ENCODE measurements around the gene BMP5.
"Not testable (repeated sequence)": the region's sequence is repeated elsewhere in the genome, so short reads cannot be mapped to it uniquely, and the experiment has no call there.

The BMP5 gene

GRCh38 chr6:55875400-55875799, at the start of gene BMP5:
BMP5 (minus strand) TSS chr6:55875590; CDS start chr6:55874865, 725 bp downstream.
- DNase-seq (ENCODE audit: low spot score): peak; percentile 64

DNA sequence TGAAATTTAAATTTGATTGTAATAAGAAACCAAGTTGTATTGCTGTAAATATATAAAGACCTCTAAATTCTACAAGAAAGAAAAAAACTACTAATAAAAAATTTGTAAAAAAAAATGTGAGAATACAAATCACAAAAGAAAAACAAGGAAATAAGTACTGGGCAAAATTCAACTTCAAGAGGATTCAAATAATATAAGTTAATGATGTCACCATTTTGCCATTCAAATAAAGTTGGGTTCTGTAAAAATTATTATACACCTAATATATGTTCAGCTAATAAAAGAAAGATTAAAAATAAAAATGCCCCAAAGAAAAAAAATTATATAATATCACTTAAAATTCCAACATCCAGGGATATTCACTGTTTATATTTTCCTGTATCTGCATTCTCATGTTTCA, 47.0 kb upstream of the BMP5 start:
- no peak for DNase-seq (ENCODE audit: low spot score)

- no peak for DNase-seq (ENCODE audit: low spot score)
These were observed 44.4 kb upstream of the BMP5 start for GRCh38 chr6:55919716-55920308.

GRCh38 chr6:55918639-55919038, 43.2 kb upstream of the BMP5 start:
- DNase-seq (ENCODE audit: low spot score): no peak

DNA sequence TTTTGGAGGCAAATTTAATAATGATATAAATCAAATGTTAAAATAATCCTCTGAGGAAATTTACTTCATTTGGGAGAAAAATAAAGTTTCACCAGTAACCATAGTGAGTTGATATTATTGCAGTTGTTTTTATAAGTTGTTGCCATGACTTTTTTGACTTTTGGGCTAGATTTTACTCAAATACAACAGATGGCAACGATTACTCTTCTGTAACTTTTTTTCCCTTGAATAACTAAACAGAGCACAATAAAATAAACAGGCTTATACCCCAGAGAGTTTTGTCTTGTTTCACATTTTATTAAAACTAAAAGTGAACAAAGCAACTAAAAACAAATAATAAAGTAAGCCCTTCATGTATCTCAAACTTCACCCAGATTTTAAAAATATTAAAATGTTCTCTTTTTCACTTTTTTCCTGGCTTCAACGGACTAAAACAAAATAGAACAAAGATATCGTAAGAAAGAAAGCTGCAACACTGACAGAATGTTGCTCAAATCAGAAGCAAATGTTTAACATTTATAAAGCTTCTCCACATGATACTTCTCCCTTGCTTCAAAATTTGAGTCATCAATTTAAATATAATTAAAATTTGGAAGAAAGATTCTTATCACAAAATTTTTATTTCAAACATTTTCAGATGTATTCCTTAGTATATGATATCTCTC, 42.5 kb upstream of the BMP5 start:
- no peak for DNase-seq (ENCODE audit: low spot score)

DNA sequence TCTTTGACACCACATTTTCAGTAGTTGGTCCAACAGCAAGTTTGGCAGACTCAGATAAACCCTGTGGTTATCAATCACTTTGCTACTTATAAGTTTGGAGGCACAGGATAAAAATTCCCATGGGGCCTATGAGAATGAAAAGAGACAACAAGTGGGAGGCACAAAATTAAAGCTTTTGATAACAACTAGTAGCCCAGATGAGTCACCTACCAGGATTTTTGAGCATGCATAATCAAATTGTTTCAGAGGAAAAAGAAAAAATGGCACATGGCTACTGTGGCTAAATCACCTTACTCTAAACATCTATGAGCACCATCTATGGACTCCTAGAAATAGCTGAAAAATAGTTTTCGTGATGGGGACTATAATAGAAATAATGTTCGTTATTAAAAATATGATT, 40.8 kb upstream of the BMP5 start:
- no peak for DNase-seq (ENCODE audit: low spot score)

- no peak for DNase-seq (ENCODE audit: low spot score)
These were observed 38.1 kb upstream of the BMP5 start for GRCh38 chr6:55913228-55914195.

DNA sequence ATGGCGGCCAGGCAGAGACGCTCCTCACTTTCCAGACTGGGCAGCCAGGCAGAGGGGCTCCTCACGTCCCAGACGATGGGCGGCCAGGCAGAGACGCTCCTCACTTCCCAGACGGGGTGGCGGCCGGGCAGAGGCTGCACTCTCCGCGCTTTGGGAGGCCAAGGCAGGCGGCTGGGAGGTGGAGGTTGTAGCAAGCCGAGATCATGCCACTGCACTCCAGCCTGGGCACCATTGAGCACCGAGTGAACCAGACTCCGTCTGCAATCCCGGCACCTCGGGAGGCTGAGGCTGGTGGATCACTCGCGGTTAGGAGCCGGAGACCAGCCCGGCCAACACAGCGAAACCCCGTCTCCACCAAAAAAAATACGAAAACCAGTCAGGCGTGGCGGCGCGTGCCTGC, 35.1 kb upstream of the BMP5 start:
- not testable (repeated sequence) for DNase-seq (ENCODE audit: low spot score)

GRCh38 chr6:55909911-55910310, 34.5 kb upstream of the BMP5 start:
- not testable (repeated sequence) for DNase-seq (ENCODE audit: low spot score)

- no peak for DNase-seq (ENCODE audit: low spot score)
These were observed 27.4 kb upstream of the BMP5 start for GRCh38 chr6:55902796-55903195.

- DNase-seq (ENCODE audit: low spot score): no peak
These were observed 26.4 kb upstream of the BMP5 start for GRCh38 chr6:55901765-55902270.

GRCh38 chr6:55898342-55898741, 23.0 kb upstream of the BMP5 start:
- no peak for DNase-seq (ENCODE audit: low spot score)

DNA sequence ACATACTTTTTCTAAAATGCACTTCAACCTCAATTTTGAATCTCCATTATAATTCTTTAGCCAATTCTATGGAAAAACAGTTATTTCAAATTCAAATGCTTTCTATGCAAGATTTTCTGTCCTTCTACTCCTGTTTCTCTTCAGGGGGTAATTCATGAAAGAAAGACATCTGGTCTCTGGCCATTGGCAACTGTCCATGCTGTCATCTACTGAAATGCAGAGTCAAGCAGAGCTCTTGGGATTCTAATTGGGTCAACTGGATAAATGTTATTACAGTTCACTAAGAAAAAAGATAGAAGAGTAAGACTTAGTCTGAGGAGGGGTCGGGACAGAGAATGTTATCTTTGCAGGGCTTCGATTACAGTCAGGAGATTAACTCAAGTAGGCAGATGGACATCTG, 22.0 kb upstream of the BMP5 start:
- DNase-seq (ENCODE audit: low spot score): no peak

GRCh38 chr6:55895972-55896730, 20.8 kb upstream of the BMP5 start:
- DNase-seq (ENCODE audit: low spot score): no peak

- DNase-seq (ENCODE audit: low spot score): no peak
These were observed 17.5 kb upstream of the BMP5 start for GRCh38 chr6:55892749-55893357.

DNA sequence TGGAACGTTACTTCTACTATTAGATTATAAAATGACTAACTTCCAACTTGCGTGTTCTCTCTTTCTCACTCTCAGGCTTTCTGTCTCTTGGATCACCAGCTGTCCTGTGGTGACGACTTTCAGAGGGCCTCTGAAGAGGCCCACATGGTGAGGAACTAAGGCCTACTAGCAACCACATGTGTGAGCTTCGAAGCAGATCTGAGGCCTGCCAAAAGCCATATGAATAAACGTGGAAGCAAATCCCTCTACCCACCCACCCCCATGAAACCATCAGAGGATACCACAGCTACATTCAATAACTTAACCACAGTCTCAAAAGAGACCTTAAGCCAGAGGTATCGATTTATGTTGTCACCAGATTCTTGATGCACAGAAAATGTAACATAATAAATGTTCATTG, 13.5 kb upstream of the BMP5 start:
- DNase-seq (ENCODE audit: low spot score): peak; percentile 6

DNA sequence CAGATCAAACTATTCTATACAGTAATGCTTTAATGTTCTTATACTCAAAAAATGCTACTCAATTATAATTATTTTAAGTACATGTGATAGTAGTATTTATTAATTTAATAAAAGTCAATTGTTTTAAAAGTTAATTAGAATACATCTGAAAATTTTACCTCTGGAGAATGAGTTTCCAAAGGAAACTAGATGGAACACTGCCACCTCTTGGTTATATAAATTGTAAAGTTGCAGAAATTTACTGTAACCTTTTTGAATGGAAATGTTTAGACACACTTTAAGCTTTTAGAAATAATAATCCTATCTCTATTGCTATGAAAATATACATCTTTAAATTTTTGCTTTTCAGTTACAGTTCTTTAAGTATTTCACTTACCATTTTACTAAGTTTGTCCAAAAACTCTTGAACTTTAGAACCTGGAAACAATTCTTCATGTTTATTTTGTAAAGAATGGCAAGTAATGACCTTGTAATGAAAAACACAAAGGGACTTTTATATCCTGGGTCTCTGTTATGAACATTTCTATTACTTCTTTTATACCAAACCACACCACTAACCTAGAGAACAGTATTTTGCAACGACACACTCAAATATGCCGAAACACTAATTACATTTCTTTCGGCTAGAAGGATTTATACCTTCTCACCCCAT, 10.9 kb upstream of the BMP5 start:
- DNase-seq (ENCODE audit: low spot score): peak; percentile 20

GRCh38 chr6:55882718-55883569, 7.6 kb upstream of the BMP5 start:
- DNase-seq (ENCODE audit: low spot score): no peak

- DNase-seq (ENCODE audit: low spot score): no peak
These were observed 1.9 kb upstream of the BMP5 start for GRCh38 chr6:55877283-55877682.

DNA sequence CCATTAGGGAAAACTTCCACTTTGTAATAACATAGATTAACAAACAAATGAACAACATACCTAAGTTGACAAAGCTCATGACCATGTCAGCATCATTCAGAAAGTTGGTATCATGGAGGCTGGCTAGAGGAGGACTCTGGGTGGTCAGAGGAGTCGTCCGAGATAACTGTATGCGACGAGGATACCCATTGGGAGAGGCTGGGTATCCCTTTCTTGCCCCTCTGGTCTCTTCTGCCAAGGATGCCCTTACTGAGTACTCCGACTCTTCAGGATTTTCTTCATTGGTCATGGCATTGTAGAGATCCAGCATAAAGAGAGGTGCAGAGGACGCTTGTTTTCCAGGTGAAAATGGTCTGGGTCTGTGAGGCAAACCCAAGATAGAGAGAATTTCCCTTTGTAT, 1.1 kb downstream of the BMP5 start:
- peak; percentile 15 for DNase-seq (ENCODE audit: low spot score)

All from SW480 (cell line).